ENCODE data around the gene CNTLN.

- no peak for TF ChIP-seq POLR2A (IDR thresholded peaks at IDR 0.05; ENCODE audit: low read length)
- TF ChIP-seq GATA1 (IDR thresholded peaks at IDR 0.05; ENCODE audit: low read depth, low read length) = no peak
Measured at GRCh38 chr9:17387565-17387964, 252.7 kb downstream of the CNTLN start.
